ENCODE data around the gene CEP78.

The CEP78 gene

GRCh38 chr9:78316166-78316892, 80.5 kb downstream of the CEP78 start:
- H3K4me1 Mint-ChIP-seq = no peaks in the 10 kb centered on the region
- H3K36me3 Mint-ChIP-seq = peaks cover 12% of the 10 kb centered on the region
- H3K4me3 Mint-ChIP-seq = no peak overlapping the region
- peaks cover 3% of the 10 kb centered on the region for H3K9me3 Mint-ChIP-seq
- H3K27me3 Mint-ChIP-seq = no peaks in the 10 kb centered on the region
- ATAC-seq (ENCODE audit: low read depth) = no peak
- DNase-seq (ENCODE audit: low spot score in 2 of 2) = no peak
- H3K27ac Mint-ChIP-seq = no peak overlapping the region

DNA sequence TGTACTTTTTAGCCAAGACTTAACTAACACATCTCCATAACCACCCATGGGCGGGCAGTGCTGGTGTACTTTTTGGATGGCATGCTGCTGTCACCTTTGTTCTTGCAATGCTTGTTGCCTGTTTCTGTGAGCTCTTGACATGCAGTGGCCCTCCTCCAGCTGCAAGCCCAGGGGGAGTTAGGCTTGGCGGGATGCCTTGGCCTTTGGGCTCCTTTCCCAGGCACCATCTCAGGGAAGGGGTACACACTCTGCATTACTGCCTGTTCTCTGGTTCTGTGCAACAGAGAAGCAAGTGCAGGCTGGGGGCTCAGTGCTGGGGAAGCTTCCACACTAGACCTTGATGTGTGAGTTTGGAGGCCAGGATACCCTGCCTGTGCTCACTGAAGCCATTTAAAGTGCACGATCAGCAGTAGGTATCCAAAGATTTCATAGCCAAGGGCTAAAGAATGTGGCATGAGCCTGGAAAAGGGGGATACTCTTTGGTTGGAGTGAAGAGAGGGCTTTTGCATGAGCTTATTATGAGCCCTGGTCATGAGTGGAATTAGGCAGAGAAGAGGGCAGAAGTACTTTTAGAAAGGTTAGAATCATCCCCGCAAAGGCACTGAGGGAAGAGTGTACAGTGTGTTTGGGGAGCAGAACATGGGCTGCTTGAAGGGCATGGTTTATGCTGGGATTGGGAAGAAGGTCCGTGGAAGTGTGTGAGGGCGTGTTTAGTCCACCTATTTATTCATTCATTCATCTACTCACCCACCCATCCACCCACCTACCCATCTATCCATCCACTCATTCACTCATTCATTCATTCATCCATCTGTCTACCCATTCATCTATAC, 83.5 kb downstream of the CEP78 start:
- Mint-ChIP-seq H3K36me3 (peaks cover 12% of the 10 kb centered on the region), H3K27me3 (no peaks in the 10 kb centered on the region)

DNA sequence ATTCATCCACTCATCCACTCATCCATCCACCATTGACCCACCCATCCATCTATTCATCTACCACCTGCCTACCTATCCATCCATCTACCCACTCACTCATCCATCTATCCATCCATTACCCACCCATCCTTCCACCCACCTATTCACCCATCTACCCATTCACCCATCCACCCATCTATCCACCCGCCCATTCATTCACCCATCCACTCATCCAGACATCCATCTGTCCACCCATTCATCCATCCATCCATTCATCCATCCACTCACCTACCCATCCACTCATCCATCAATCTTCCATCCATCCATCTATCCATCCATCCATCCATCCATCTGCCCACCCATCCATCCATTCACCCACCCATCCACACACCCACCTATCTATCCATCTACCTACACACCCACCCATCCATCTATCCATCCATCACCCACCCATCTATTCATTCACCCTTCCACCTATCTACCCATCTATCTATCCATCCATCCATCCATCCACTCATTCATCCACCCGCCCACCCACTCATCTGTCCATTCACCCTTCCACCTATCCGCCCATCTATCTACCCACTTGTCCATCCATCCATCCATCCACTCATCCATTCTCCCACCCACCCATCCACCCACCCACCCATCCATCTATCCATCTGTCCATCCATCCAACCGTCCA, 84.3 kb downstream of the CEP78 start:
- H3K4me3 Mint-ChIP-seq = no peak overlapping the region
- no peaks in the 10 kb centered on the region for H3K27me3 Mint-ChIP-seq
- no peaks in the 10 kb centered on the region for H3K4me1 Mint-ChIP-seq
- no peak overlapping the region for H3K27ac Mint-ChIP-seq
- DNase-seq (ENCODE audit: low spot score in 2 of 2) = no peak
- peaks cover 3% of the 10 kb centered on the region for H3K9me3 Mint-ChIP-seq
- H3K36me3 Mint-ChIP-seq = peaks cover 12% of the 10 kb centered on the region
- no peak for ATAC-seq (ENCODE audit: low read depth)

More for the DNA sequence above, 83.5 kb downstream of the CEP78 start:
- no peak for DNase-seq (ENCODE audit: low spot score in 2 of 2)
- Mint-ChIP-seq H3K4me1 (no peaks in the 10 kb centered on the region), H3K27ac (no peak overlapping the region), H3K9me3 (peaks cover 3% of the 10 kb centered on the region), H3K4me3 (no peak overlapping the region)
- ATAC-seq (ENCODE audit: low read depth) = no peak

DNA sequence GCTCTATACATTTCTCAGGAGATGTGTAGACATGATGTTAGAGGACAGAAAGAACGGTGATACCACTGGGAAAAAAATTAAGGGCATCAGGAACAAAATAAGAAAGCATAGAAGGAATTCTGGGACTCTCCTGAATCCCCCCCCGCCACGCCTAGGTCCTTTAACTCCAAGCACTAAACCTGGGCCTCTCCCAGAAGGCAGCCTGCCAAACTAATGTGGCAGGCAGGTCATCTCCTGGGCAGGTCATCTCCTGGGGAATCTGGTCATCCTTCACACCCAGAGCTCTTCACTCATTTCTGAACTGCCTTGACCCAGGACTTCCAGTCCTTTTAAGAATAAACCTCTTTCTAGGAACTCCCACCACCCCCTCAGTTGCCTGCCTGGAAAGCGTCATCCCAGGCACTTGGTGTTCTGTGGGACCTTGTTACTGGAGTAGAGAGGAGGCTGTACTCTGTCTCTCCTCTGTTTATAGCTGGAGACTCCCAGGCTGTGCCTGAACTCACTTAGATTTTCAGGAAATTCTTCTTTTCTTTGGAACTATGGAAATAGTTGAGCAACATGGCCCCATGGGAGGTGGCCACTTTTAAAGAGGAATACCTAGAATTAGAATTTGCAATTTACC, 85.1 kb downstream of the CEP78 start:
- Mint-ChIP-seq H3K36me3 (peaks cover 12% of the 10 kb centered on the region), H3K27me3 (no peaks in the 10 kb centered on the region), H3K4me3 (no peak overlapping the region), H3K4me1 (no peaks in the 10 kb centered on the region), H3K27ac (no peak overlapping the region), H3K9me3 (peaks cover 3% of the 10 kb centered on the region)
- ATAC-seq (ENCODE audit: low read depth) (no peak), DNase-seq (ENCODE audit: low spot score in 2 of 2) (no peak)

GRCh38 chr9:78321505-78321904, 85.6 kb downstream of the CEP78 start:
- Mint-ChIP-seq H3K4me3 (no peak overlapping the region), H3K9me3 (peaks cover 3% of the 10 kb centered on the region), H3K36me3 (peaks cover 12% of the 10 kb centered on the region), H3K27ac (no peak overlapping the region), H3K27me3 (no peaks in the 10 kb centered on the region), H3K4me1 (no peaks in the 10 kb centered on the region)
- DNase-seq (ENCODE audit: low spot score in 2 of 2) (no peak), ATAC-seq (ENCODE audit: low read depth) (no peak)

- Mint-ChIP-seq H3K27ac (no peak overlapping the region), H3K4me3 (no peak overlapping the region), H3K36me3 (peaks cover 13% of the 10 kb centered on the region), H3K27me3 (no peaks in the 10 kb centered on the region), H3K4me1 (no peaks in the 10 kb centered on the region), H3K9me3 (peaks cover 3% of the 10 kb centered on the region)
- no peak for ATAC-seq (ENCODE audit: low read depth)
- no peak for DNase-seq (ENCODE audit: low spot score in 2 of 2)
Measured at GRCh38 chr9:78324068-78324650, 88.3 kb downstream of the CEP78 start.

DNA sequence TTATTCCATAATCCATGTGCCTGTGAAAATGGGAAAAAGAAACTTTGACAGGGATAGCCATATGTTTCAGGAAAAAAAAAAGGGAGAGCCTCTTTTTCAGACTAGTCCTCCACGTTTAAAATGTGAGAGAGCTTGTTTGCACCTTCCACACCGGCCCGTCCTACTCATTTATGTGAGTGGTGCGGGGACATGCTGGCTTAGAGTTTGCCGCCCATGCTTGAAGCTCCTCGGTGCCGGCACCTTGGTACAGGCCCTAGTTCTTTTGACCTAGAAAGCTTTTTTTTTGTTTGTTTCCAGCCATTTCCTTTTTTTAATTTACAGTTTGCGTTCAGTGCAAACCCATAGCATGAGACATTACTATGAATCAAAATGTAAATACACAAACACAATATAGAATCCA, 88.8 kb downstream of the CEP78 start:
- H3K4me1 Mint-ChIP-seq = no peaks in the 10 kb centered on the region
- H3K27me3 Mint-ChIP-seq = no peaks in the 10 kb centered on the region
- H3K9me3 Mint-ChIP-seq = peaks cover 3% of the 10 kb centered on the region
- ATAC-seq (ENCODE audit: low read depth) (no peak), DNase-seq (ENCODE audit: low spot score in 2 of 2) (no peak)
- no peak overlapping the region for H3K4me3 Mint-ChIP-seq
- H3K27ac Mint-ChIP-seq = no peak overlapping the region
- H3K36me3 Mint-ChIP-seq = peaks cover 10% of the 10 kb centered on the region

- no peaks in the 10 kb centered on the region for H3K4me1 Mint-ChIP-seq
- DNase-seq (ENCODE audit: low spot score in 2 of 2) (no peak), ATAC-seq (ENCODE audit: low read depth) (no peak)
- H3K27ac Mint-ChIP-seq = no peak overlapping the region
- H3K9me3 Mint-ChIP-seq = no peaks in the 10 kb centered on the region
- H3K4me3 Mint-ChIP-seq = no peak overlapping the region
- H3K27me3 Mint-ChIP-seq = no peaks in the 10 kb centered on the region
- H3K36me3 Mint-ChIP-seq = peaks cover 4% of the 10 kb centered on the region
Measured at GRCh38 chr9:78325343-78325742, 89.5 kb downstream of the CEP78 start.

- Mint-ChIP-seq H3K36me3 (peaks cover 2% of the 10 kb centered on the region), H3K4me3 (no peak overlapping the region), H3K9me3 (no peaks in the 10 kb centered on the region), H3K27me3 (no peaks in the 10 kb centered on the region), H3K27ac (no peak overlapping the region), H3K4me1 (no peaks in the 10 kb centered on the region)
- ATAC-seq (ENCODE audit: low read depth) (no peak), DNase-seq (ENCODE audit: low spot score in 2 of 2) (no peak)
Measured at GRCh38 chr9:78325846-78326360, 90.0 kb downstream of the CEP78 start.

DNA sequence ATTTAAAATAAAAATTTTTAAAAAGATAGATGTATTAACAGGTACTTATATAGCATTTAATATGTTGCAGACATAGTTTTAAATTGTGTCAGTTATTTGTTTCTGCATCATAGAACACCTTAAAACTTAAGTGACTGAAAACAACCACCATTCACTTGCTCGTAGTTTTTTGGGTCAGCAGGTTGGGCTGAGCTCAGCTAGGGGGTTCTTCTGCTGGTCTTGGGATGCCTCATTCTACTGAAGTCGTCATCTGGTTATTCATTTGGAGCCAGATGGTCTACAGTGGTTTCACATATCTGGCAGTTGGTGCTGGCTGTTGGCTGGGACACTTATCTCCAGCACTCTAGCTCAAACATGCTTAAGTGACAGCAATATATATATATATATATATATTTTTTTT, 90.7 kb downstream of the CEP78 start:
- H3K4me1 Mint-ChIP-seq = no peaks in the 10 kb centered on the region
- ATAC-seq (ENCODE audit: low read depth) (no peak), DNase-seq (ENCODE audit: low spot score in 2 of 2) (no peak)
- H3K36me3 Mint-ChIP-seq = peaks cover 2% of the 10 kb centered on the region
- no peak overlapping the region for H3K4me3 Mint-ChIP-seq
- no peaks in the 10 kb centered on the region for H3K27me3 Mint-ChIP-seq
- H3K27ac Mint-ChIP-seq = no peak overlapping the region
- no peaks in the 10 kb centered on the region for H3K9me3 Mint-ChIP-seq
